Kidney tubule cell (primary cell): ENCODE results near the gene ASB16.

Experiments used
- DNase-seq: peaks from one replicate; pipeline ENCODE4 v3.0.0-alpha.2; 2018; ENCODE audit warnings: low spot score

ASB16 gene

DNA sequence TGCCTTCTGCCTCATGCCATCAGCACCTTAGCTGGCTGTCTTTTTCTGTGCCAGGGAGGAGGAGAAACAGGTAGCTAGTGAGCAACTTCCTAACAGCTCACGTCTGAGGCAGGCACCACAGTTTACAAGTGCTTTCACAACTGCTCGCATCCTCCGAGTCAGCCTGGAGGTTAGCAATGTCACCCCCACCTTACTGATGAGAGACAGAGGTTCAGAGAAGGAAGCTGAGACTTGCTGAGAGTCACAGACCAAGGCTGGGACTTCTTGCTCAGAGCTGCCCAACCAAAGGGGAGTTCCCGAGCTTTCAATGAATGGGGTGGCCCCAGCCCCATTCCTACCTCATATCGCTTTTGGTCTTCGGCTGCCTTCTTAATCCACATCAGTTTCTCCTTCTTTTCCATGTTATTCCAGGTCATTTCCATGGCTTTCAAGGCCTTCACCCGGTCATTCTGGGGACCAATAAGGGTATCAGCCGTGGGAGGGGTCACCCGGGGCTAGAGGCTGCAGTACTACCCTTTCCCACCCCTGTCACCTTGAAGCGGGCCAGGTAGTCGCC lies 39.4 kb downstream of the ASB16 start:
- DNase-seq = peak; percentile 68

DNA sequence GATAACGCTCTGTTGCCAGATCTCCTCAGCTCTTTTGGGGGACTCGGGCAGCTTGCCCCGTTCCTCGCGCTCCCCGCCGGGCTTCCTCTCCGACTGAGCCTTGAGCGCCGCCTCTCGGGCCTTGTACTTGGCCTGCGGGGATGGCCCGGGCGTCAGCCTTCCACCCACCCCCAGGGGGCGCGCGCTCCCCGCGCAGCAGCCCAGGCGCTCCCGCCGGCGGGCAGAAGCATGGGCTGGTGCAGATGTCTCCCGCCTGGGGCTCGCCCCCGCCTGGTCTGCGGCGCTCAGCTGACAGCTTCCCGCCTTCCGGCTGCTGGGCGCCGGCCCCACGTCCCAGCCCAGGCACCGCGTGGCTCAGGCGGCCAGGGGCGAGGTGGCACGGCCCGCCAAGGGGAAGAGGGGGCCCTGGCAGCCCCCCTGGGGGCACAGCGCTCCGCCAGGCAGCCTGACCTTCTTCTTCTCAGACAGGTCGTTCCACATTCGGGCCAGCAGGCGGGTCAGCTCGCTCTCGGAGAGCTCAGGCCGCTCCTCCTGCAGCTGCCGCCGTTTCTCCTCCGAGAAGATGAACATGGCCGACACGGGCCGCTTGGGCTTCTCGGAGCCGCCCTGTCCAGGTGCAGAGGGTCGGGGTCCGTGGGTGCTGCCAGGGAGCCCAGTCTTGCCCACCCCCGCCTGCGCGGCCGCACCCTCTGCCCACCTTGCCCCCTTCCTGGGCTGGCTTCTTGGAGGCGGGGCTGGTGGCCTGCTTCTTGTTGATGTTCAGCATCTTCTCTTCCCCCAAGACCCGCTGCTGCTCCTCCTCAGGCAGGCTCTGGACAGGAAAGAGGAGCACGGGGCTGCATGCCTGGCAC lies 40.1 kb downstream of the ASB16 start:
- peak; percentile 77 for DNase-seq

DNA sequence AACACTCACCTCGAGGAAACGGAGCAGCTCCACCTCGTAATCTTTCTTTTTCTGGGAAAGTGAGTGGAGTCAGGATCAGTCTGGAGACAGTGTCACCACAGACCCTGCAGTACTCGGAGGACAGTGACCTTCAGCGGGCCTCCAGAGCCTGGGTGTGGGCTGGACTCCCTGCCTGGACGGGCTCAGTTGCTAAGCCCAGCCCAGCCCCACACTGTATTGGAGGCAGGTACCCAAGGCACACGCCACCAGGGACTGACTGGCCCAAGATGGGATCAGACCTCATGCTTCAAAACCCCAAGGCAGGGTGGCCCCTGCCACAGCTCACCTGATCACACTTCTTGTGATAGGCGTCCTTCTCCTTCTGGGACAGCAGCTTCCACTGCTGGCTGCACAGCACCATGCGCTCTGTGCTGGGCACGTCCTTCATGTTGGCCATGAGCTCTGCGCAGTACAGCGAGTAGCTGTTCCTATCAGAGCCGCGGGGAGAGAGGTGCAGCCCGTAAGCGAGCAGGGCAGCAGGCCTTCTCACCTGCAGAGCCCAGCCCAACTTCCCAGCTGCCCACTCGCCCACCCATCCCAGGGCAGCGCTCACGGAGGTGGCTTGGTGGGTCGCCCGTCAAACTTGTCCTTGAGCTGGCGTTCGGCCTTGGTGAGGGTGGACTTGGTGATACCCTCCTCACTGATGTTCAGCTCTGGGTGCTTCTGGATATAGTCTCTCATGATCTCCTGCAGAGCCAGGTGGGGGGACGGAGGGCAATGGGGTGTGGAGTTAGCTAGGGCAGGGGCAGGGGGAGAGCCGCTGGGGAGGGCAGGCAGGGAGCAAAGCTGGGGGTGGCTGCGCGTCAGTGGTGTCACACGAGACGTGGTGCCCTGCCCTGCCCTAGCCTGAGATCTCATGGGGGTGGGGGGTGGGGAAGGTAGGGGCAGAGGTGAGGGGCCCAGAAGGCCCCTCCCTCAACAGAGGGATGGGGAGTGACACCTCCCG lies 41.1 kb downstream of the ASB16 start:
- no peak for DNase-seq

DNA sequence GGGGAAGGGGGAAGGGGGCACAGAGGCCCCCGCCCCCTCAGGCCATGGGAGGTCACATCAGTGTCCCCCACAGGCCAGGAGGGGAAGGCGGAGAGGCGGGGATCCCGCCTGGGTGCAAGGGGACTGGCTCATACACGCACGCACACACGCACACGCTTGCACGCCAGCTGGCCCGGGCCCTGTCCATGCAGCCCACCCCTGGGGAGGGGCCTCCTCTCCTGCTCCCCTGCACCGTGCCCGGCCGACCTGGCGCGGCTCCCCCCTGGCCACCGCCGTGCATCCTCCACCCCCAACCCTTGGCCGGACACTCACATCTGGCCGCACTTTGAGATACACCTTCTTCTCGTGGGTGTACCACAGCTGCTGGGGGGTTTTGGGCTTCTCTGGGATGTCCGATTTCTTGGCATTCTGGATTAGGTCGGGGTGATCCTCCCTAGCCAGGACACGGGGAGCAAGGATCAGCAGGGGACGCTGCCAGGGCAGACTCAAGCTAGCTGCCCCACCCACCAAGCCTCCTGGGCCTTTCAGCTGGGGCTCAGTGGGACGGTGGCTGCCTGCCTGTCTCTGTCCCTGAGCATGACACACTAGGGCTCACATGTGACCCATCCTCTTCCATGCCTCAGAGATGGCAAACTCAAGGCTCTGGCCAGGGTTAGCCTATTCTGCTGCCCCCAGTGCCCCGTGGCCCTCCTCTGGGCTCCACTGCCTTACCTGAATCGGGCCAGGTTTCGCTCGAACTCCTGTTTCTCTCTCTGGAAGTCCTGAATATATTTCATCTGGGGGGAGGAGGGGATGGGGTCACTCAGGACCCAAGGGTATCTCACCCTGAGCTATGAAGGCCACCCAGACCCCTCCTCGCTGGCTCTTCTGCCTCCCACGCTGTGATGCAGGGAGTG lies 42.3 kb downstream of the ASB16 start:
- DNase-seq = no peak

DNA sequence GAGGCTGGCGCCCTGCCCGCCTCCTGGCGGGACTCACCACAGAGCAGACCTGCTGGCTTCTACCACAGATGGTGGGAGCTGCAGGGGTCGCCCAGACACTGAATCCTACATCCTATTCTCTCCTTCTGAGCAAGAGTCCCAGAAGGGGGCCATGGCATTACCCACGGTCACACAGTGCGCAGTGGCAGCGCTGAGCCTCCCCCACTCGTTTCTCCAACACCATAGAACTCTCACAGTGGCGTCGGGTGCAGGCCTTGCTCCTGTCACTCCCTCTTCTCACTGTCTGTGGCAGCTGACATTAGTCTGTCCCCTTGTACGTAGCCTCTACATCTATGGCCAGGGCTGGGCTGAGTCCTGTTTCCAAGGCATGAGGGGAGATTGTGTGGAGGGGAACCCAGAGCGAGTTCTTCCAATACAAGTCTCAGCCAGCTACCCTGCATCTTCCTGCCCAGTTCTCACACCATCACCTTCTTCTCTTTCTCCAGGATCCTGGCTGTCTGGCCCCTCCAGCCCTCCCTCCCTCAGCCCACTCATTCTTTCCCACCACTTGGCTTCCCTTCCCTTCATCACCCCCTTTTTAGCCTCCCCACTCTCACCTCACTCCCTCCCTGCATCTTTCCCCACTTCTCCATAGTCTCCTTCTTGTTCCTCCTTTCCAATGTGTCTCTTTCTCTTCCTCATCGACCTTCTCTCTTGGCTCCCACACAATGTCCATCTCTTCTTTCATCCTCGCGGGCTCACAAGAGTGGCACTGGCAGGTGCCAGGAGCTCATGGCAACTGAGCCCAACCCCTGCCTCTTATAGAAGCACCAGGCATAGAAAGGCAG lies 43.1 kb downstream of the ASB16 start:
- no peak for DNase-seq

DNA sequence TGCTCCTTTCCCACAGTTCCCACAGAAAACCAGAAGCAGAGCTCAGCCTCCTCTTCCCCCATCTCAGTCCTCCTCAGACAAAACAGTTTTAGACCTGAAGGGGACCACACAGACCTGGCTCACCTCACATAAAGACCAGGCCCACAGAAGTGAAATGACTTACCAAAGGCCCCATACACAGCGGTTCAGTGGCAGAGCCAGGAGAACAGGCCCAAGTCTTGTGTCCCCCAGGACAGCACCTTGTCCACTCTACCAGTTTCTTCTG lies 43.7 kb downstream of the ASB16 start:
- no peak for DNase-seq

DNA sequence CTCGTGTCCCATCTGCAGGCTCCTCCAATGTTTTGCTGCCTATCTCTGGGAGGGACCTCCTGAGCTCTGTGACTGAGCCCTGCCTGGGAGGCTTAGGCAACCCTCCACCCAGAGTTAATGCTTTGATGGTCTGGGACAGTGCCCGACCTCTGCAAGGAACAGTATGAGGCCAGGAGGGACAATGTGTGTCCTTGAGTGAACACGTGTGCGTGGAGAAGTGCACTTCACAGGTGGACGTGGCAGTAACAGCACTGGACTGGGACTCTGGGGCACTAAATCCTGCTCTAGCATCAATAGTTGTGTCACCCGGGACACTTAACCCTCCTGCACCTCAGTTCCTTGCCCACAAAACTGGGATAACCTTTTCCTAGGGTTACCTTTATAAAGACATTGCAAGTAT lies 44.4 kb downstream of the ASB16 start:
- DNase-seq = no peak

DNA sequence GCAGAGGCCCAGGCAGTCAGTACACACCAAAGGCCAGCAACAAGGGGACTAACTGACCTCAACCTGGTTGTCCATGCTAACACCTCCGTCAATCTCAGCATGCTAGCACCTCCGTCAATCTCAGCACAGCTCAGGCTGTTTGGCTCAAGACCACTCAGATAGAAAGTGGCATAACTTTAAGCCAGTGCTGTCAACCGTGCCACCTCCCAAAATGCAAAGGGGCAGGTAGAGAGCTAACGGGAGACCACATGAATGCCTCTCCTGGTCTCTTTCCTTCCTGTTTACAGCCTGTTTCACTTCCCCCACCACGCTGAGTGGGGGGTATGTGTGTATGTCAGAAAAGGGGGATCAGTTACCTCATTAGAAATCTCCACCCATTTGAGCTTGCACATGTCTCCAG lies 45.7 kb downstream of the ASB16 start:
- DNase-seq = no peak

DNA sequence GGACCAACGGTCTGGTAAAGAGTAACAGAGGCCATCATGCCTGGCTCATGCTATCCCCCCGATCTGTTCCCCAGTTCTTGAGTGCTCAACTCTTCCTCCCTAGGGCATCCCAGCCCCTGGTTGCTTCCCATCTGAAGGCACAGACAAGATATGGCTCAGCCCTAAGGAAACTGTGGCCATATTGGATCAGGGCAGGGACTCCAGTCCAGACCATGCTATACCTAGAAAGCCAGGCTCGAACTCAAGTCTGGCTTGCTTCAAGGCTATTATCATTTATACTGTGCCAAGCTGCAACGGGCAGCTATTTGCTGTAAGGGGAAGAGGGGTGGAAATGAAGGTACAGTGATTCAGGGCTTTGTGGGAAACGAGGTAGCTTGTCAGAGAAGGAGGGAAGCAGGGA lies 46.2 kb downstream of the ASB16 start:
- DNase-seq = no peak

DNA sequence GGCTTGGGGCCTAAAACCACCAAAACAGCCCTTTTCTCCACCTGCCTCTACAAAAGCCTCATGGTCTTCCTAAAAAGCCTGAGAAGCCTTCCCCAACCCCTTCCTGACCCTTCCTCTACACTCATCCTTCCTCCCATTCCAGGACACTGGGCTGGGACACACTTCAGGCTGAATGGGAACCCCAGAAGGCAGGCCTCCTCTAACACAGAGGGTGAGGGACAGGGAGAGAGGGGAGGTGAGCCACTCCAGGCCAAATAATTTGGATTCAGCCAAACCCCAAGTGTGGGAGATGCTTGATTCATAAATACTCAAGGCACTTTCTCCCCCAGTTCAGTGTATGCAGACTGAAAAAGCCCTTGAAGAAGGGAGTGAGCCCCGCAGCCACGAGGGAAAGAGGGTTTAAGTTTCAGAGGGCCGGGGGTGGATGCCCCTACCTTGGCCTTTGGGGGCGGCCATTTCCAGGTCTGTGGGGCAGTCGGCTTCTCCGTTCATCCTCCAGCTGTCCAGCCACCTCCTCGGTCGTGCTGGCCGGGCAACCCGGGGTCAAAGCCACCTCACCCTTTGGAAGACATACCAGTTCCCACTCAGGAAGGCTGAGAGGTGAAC lies 47.3 kb downstream of the ASB16 start:
- no peak for DNase-seq

DNA sequence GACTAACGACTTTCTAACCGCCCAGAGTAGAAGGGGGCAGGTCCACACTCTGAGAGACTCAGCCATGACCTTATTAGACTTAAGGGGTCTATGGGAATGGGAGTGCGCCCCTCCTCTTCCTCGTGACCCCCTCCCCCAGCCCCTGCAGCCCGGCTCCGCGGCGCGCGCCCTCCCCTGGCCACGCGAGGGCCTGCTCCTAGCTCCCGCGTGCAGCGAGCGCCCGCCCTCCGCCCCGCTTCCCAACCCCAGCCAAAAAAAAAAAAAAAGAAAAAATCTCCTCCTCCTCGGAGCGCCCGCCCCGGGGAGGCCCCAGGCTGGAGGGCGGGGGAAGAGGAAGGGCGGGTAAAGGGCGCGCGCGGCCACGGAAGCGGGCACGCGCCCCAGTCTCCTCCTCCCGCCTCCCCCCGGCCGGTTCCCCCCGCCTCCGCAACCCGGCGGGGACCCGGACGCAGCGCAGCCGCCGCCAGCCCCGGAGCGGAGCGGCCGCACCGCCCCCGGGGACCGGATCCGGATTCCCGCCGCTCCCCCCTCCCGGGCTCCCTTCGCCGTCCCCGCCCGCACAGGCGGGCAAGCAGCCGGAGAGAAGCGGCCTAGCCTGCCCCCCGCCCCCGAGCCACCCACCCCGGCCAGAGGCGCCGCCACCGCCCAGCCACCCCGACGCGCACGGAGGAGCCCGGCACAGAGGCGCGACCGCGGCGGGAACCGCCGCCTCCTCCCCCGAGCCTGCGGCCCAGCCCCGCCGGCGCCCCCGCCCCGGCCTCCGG lies 48.0 kb downstream of the ASB16 start:
- DNase-seq = peak; percentile 94

DNA sequence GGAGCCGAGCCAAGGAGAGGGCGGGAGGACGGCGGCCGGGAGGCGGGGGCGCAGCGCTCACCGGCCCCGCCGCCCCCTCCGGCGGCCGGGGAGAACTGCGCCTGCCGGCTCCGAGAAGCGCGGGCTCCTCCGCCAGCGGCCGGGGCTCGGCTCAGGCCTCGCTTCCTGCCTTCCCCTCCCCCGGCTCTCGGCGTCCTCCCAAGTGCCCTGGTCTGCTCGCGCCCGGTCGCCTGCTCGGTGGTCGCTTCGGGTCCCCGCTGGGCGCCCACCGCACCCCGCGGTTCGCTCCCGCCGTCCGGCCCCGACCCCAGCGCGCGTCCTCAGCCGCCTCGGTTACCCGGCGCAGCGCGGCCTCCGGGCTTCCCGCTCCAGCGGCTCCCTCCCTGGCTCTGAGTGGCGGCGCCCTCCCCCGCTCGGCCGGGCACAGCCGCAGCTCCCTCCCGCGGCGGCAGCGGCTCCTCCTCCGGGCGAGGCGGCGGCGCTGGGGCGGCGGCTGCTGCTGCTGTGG lies 48.7 kb downstream of the ASB16 start:
- peak; percentile 78 for DNase-seq

DNA sequence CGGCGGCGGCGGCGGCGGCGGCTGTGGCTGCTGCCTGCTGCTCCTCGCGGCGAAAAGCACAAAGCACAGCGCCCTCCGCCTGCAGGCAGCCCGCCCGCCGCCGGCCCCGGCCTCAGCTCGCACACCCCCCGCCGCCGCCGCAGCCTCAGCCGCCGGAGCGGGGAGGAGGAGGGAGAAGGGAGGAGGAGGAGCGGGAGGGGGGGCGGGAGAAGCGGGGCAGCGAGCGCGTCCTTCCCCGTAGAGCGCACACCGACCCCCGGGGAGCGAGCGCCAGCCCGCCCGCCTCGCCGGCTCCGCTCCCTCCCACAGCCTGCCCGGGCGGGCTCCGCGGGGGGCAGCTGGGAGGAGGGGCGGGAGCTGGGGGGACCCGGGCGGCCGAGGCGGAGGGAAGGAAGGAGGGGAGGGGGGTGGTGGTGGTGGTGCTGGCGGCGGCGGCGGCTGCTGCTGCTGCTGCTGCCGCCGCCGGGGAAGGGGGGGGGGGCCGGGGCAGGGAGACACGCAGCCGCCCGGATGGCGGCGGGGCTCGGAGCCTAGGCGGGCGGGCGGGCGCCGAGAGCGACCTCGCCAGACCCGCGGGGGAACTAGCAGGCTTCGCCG lies 49.2 kb downstream of the ASB16 start, which contains the start of gene UBTF:
TSS of gene UBTF (minus strand) at position 60 of the 597 bp plus-strand sequence. CDS start 1,446 bp downstream, outside the sequence.
- DNase-seq = peak; percentile 78

DNA sequence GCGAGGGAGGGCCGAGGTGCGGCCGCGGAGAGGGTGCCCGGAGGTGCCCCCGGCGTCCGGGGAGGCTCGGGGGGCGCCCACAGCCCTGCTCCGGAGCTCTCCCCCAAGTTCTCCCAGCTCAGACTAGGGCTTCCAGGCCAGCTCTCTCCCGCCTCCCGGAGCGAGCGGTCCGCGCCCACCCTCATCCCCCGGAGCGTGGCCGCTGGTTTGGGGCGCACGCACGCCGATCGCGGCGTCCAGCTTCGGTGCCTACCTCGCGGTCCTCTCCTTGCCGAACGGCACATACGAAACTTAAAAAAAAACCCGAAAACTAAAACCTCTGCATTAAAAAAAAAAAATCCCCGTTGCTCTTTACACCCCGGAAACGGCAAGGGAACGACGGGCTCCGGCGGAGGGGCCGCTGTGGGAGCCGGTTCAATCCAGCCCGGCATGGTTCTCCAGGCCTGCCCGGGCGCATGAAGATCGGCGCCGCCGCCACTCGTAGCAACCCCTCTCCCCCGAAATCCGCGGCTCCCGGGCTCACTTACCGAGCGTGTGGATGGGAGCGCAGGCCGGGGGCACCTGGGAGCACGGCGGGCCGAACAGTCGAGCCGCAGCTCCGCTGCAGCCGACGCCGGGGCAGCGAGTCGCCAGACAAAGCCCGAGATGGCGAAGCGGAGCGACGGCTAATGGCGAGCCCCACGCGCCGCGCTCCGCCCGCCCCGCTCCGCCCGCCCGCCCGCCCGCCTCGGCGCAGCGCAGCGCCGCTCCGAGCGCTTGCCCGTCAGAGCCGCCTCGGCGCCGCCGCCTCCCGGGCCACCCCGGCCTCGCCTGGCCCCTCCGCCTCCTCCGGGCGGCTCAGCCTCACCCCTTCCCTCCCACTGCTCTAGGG lies 49.9 kb downstream of the ASB16 start:
- DNase-seq = peak; percentile 52

DNA sequence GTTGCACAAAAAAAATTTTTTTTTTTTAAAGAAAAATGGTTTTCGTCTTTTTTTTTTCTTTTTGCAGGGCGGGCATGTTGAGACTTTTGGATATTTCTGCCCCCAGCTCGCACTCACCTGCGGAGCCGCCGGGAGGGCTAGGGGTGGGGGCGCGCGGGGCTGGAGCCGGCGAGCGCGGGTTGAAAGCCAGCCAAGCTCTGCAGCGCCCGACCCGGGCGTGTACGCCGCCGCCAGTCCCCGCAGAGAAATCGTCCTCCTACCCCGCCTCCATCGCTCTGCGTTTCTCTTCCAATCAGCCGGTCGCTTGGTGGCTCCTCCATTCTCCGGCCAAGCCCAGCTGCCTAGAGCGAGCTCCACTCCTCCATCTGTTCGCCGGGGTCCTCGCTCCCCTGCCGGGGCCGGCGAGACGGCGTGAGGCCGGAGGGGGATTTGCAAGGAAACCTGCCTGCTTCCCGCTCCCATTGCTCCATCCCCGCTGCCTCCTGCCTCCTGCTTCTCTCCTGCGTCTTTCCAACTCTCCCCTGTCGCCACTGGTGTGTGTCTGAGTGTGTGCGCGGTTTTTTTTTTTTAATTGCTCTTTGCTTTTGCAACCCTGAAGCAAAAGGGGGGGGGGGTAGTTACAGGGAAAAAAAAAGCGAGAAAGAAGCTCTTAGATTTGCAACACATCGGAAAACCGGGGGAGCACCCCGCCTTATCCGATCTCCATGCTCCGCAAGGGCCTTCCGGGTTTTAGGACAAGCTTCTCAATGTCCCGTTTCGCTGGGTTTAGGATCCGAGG lies 50.8 kb downstream of the ASB16 start:
- peak; percentile 72 for DNase-seq

DNA sequence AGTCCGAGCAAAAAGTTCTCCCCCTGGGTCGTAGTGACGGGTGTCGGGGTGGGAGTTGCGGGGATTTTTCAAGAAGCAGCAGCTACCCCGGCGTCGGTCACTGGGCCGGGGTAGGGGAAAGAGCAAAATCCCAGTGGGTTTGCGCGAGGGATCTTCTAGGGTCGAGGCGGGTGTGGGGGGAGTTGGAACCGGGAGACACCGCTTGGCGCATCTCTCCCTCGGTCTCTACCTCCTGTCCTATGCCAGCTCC lies 51.3 kb downstream of the ASB16 start:
- no peak for DNase-seq

DNA sequence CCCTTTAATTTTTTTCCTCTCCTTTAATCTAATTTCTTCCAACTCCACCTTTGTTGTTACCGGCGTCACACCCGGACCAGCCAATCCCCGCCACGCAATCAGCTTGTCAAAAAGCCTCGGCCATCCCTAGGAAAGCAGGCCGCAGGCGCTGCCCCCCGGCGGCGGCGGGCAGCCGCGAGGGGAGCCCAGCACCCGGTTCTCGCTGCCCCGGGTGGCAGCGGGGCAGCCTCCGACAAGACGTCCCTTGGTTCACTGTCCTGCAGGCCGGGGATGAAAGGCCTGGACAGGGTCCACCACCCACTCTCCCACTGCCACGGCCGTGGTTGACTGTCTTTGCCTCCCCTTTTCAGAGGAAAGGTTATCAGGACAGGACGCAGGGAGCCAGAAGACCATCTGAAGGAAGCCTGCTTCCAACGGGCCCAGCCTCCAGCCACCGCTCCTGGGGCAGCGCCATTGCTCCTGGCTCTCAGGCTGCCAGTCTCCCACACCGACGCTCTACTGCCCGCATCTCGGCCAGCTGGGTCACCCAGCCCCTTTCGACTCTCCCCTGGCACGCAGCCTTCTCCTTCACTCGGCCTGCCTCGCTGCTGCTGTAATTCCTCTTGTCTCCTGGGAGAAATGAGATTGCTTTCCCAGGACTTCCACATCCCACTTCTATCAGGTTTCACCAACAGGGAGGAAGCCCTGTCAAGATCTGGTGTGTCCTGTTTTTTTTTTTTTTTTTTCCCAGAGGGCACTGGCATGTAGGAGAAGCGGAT lies 51.8 kb downstream of the ASB16 start:
- DNase-seq = peak; percentile 81
